Mesendoderm (in vitro differentiated cells): ENCODE measurements around the gene PRR20G.

Experiments used
- DNase-seq: peaks from one replicate; pipeline ENCODE4 v3.0.0; 2013
- H2AK5ac ChIP-seq: 2 replicates; pipeline ENCODE4 v1.6.1; 2013; ENCODE audit warnings: low read length, inconsistent platforms
- H2BK120ac ChIP-seq: 2 replicates; pipeline ENCODE4 v1.6.1; 2013; ENCODE audit warnings: low read depth, mild to moderate bottlenecking, low read length, moderate library complexity, mixed read lengths
- H2BK15ac ChIP-seq: replicated peaks from 2 replicates; pipeline ENCODE4 v1.6.1; 2013; ENCODE audit warnings: low read depth, mild to moderate bottlenecking, moderate library complexity
- H2BK5ac ChIP-seq: 2 replicates; pipeline ENCODE4 v1.6.1; 2013; ENCODE audit warnings: low read length, inconsistent platforms
- H3K18ac ChIP-seq: 2 replicates; pipeline ENCODE4 v1.6.1; 2013; ENCODE audit warnings: mild to moderate bottlenecking, low read length, mixed read lengths
- H3K23ac ChIP-seq: one replicate; pipeline ENCODE4 v1.6.1; 2013; ENCODE audit warnings: low read length
- H3K27ac ChIP-seq: 2 replicates; pipeline ENCODE4 v1.5.1; 2013; ENCODE audit warnings: low read depth, mild to moderate bottlenecking, inconsistent platforms, low read length, moderate library complexity
- H3K27me3 ChIP-seq: 2 replicates; pipeline ENCODE4 v1.6.1; 2013; ENCODE audit warnings: low read length, control low read depth, mild to moderate bottlenecking, inconsistent platforms; ENCODE audit not compliant: insufficient read depth, poor library complexity
- H3K36me3 ChIP-seq: 2 replicates; pipeline ENCODE4 v1.6.1; 2013; ENCODE audit warnings: low read length, inconsistent platforms; ENCODE audit not compliant: control insufficient read depth, insufficient read depth
- H3K4ac ChIP-seq: one replicate; pipeline ENCODE4 v1.6.1; 2013; ENCODE audit warnings: low read depth, mild to moderate bottlenecking, low read length, moderate library complexity
- H3K4me1 ChIP-seq: 2 replicates; pipeline ENCODE4 v1.6.1; 2013; ENCODE audit warnings: low read depth, low read length, inconsistent platforms; ENCODE audit not compliant: control insufficient read depth
- H3K4me2 ChIP-seq: 2 replicates; pipeline ENCODE4 v1.6.1; 2013; ENCODE audit warnings: low read length
- H3K4me3 ChIP-seq: 2 replicates; pipeline ENCODE4 v1.5.1; 2013; ENCODE audit warnings: mild to moderate bottlenecking, low read length
- H3K56ac ChIP-seq: one replicate; pipeline ENCODE4 v1.6.1; 2013; ENCODE audit warnings: low read length
- H3K79me1 ChIP-seq: 2 replicates; pipeline ENCODE4 v1.6.1; 2013; ENCODE audit warnings: low read length, inconsistent platforms
- H3K79me2 ChIP-seq: 2 replicates; pipeline ENCODE4 v1.6.1; 2013; ENCODE audit warnings: mild to moderate bottlenecking, low read length; ENCODE audit not compliant: control insufficient read depth, insufficient read depth
- H3K9ac ChIP-seq: 2 replicates; pipeline ENCODE4 v1.6.1; 2013; ENCODE audit warnings: low read length, inconsistent platforms
- H4K5ac ChIP-seq: one replicate; pipeline ENCODE4 v1.6.1; 2013; ENCODE audit warnings: low read length
- H4K8ac ChIP-seq: one replicate; pipeline ENCODE4 v1.6.1; 2013; ENCODE audit warnings: low read depth, mild to moderate bottlenecking, control low read depth, low read length, moderate library complexity
- WGBS: extraction: QIAGEN DNeasy Blood & Tissue Kit; methylation state at CpG from one replicate; pipeline ENCODE4 v1.1.7; 2013; ENCODE audit warnings: low lambda C conversion rate, missing lambda C conversion rate; ENCODE audit not compliant: insufficient coverage; ENCODE audit errors: extremely low coverage; 5-methylcytosine and 5-hydroxymethylcytosine counted together

Gene PRR20G

GRCh38 chr3:127264794-127265514 lies 22.9 kb downstream of the PRR20G start:
- no peak overlapping the region for H4K5ac ChIP-seq
- H3K4ac ChIP-seq: no peak overlapping the region
- no peak overlapping the region for H2BK15ac ChIP-seq
- no peaks in the 10 kb centered on the region for H3K27me3 ChIP-seq
- no peaks in the 10 kb centered on the region for H3K79me1 ChIP-seq
- DNase-seq: no peak
- no peak overlapping the region for H4K8ac ChIP-seq
- H3K23ac ChIP-seq: no peak overlapping the region
- H2BK120ac ChIP-seq: no peak overlapping the region
- H2BK5ac ChIP-seq: no peak overlapping the region
- no peak overlapping the region for H3K56ac ChIP-seq
- no peaks in the 10 kb centered on the region for H3K79me2 ChIP-seq
- H3K18ac ChIP-seq: no peak overlapping the region
- no peak overlapping the region for H3K9ac ChIP-seq
- H2AK5ac ChIP-seq: no peak overlapping the region
- no CpG with 5 or more reads among the region's 11 CpGs for WGBS
- no peaks in the 10 kb centered on the region for H3K36me3 ChIP-seq
- no peak overlapping the region for H3K4me3 ChIP-seq
- H3K4me1 ChIP-seq: no peaks in the 10 kb centered on the region
- H3K27ac ChIP-seq: no peak overlapping the region
- no peak overlapping the region for H3K4me2 ChIP-seq

GRCh38 chr3:127264292-127264691 lies 23.6 kb downstream of the PRR20G start:
- H3K79me2 ChIP-seq: no peaks in the 10 kb centered on the region
- H4K8ac ChIP-seq: no peak overlapping the region
- no peak overlapping the region for H3K56ac ChIP-seq
- no peak overlapping the region for H2BK5ac ChIP-seq
- no peak overlapping the region for H2BK120ac ChIP-seq
- no peaks in the 10 kb centered on the region for H3K79me1 ChIP-seq
- H3K27me3 ChIP-seq: no peaks in the 10 kb centered on the region
- H2AK5ac ChIP-seq: no peak overlapping the region
- no CpG with 5 or more reads among the region's 5 CpGs for WGBS
- no peak overlapping the region for H4K5ac ChIP-seq
- DNase-seq: no peak
- H3K4me3 ChIP-seq: no peak overlapping the region
- H2BK15ac ChIP-seq: no peak overlapping the region
- no peaks in the 10 kb centered on the region for H3K36me3 ChIP-seq
- no peak overlapping the region for H3K4me2 ChIP-seq
- no peak overlapping the region for H3K18ac ChIP-seq
- no peak overlapping the region for H3K4ac ChIP-seq
- H3K23ac ChIP-seq: no peak overlapping the region
- H3K9ac ChIP-seq: no peak overlapping the region
- H3K27ac ChIP-seq: no peak overlapping the region
- no peaks in the 10 kb centered on the region for H3K4me1 ChIP-seq

- WGBS: no CpG with 5 or more reads among the region's 9 CpGs
- H3K18ac ChIP-seq: no peak overlapping the region
- no peaks in the 10 kb centered on the region for H3K27me3 ChIP-seq
Measured at GRCh38 chr3:127263586-127264231, 24.1 kb downstream of the PRR20G start.

DNA sequence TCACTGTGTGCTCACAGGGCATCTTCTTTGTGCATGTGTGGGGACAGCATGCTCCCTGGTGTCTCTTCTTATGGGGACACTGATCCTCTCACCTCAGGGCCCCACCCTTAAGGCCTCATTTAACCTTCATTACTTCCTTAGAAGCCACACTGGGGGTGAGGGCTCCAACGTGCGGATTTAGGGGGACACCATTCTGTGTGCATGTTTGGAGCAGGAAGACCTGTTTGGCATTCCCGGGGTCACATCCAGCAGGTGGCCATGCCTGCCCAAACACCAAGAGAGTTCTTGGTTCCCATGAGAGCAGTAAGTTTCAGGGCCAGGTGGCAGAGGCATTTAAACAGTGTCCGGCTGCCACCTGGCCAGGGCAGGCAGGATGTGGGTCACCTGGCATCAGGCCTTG lies 24.8 kb downstream of the PRR20G start:
- H4K8ac ChIP-seq: no peak overlapping the region
- no peak for DNase-seq
- no peak overlapping the region for H3K4me3 ChIP-seq
- H3K9ac ChIP-seq: no peak overlapping the region
- H3K4me1 ChIP-seq: no peaks in the 10 kb centered on the region
- no peak overlapping the region for H2BK120ac ChIP-seq
- H3K23ac ChIP-seq: no peak overlapping the region
- no peaks in the 10 kb centered on the region for H3K79me1 ChIP-seq
- H3K79me2 ChIP-seq: no peaks in the 10 kb centered on the region
- no CpG with 5 or more reads among the region's 4 CpGs for WGBS
- no peak overlapping the region for H3K4ac ChIP-seq
- H2BK15ac ChIP-seq: no peak overlapping the region
- H3K4me2 ChIP-seq: no peak overlapping the region
- no peak overlapping the region for H3K27ac ChIP-seq
- no peak overlapping the region for H3K56ac ChIP-seq
- H3K36me3 ChIP-seq: no peaks in the 10 kb centered on the region
- no peak overlapping the region for H3K18ac ChIP-seq
- no peak overlapping the region for H2AK5ac ChIP-seq
- H4K5ac ChIP-seq: no peak overlapping the region
- no peak overlapping the region for H2BK5ac ChIP-seq
- H3K27me3 ChIP-seq: no peaks in the 10 kb centered on the region

More at GRCh38 chr3:127263586-127264231, 24.1 kb downstream of the PRR20G start:
- Histone ChIP-seq H3K4me3 (no peak overlapping the region), H2AK5ac (no peak overlapping the region), H3K23ac (no peak overlapping the region), H2BK15ac (no peak overlapping the region), H3K9ac (no peak overlapping the region), H4K5ac (no peak overlapping the region), H3K79me2 (no peaks in the 10 kb centered on the region), H3K79me1 (no peaks in the 10 kb centered on the region), H3K27ac (no peak overlapping the region), H3K56ac (no peak overlapping the region), H3K4ac (no peak overlapping the region), H4K8ac (no peak overlapping the region), H3K36me3 (no peaks in the 10 kb centered on the region), H3K4me2 (no peak overlapping the region), H3K4me1 (no peaks in the 10 kb centered on the region), H2BK5ac (no peak overlapping the region), H2BK120ac (no peak overlapping the region)
- DNase-seq: no peak

DNA sequence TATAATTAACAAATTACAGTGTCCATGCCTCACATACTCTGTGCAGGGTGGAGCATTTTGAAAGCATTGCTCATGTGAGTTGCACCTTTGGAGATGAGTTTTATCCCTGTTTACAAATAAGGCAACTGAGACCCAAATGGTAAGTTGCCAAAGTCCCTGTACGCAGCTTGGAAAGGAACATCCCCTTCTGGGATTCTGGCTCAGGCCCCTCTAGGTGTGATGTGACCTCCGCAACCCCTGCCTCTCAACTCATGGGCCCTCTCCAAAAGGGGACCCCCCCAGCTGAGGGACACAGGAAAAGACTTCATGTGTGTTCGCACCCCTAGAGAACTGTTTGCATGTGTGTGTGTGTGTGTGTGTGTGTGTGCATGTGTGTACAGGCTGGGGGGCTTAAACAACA lies 25.3 kb downstream of the PRR20G start:
- Histone ChIP-seq H3K23ac (no peak overlapping the region), H3K56ac (no peak overlapping the region), H2BK120ac (no peak overlapping the region), H3K79me2 (no peaks in the 10 kb centered on the region), H2BK5ac (no peak overlapping the region), H3K27ac (no peak overlapping the region), H2AK5ac (no peak overlapping the region), H4K8ac (no peak overlapping the region), H3K9ac (no peak overlapping the region), H3K4me1 (no peaks in the 10 kb centered on the region), H3K79me1 (no peaks in the 10 kb centered on the region), H3K4me2 (no peak overlapping the region), H3K27me3 (no peaks in the 10 kb centered on the region), H3K4me3 (no peak overlapping the region), H3K18ac (no peak overlapping the region), H3K4ac (no peak overlapping the region), H3K36me3 (no peaks in the 10 kb centered on the region), H2BK15ac (no peak overlapping the region), H4K5ac (no peak overlapping the region)
- no CpG with 5 or more reads among the region's 3 CpGs for WGBS
- no peak for DNase-seq
